Muscle of leg (tissue), 11 donors: Measurements from ENCODE around the gene RPL31. TPM values are rescaled to one million over a fixed set of nuclear protein-coding genes. Genes with fewer than 3 reads are reported as not detected.

ENCODE experiments used
- DNase-seq: peaks from one replicate; pipeline ENCODE4 v3.0.0; 2013
- H3K27ac ChIP-seq: one replicate; pipeline ENCODE4 v1.5.1; 2013; ENCODE audit warnings: mild to moderate bottlenecking, low read length, control low read depth
- H3K27me3 ChIP-seq: one replicate; pipeline ENCODE4 v1.6.1; 2013; ENCODE audit warnings: low read length; ENCODE audit not compliant: control insufficient read depth, insufficient read depth
- H3K36me3 ChIP-seq: one replicate; pipeline ENCODE4 v1.6.1; 2013; ENCODE audit warnings: low read length; ENCODE audit not compliant: control insufficient read depth, insufficient read depth
- H3K4me1 ChIP-seq: one replicate; pipeline ENCODE4 v1.6.1; 2013; ENCODE audit warnings: low read length; ENCODE audit not compliant: control insufficient read depth, insufficient read depth
- H3K4me3 ChIP-seq: one replicate; pipeline ENCODE4 v1.5.1; 2013; ENCODE audit warnings: low read length, control low read depth
- H3K9me3 ChIP-seq: replicated peaks from 2 replicates; pipeline ENCODE4 v1.6.1; 2013; ENCODE audit warnings: low read depth, low read length; ENCODE audit not compliant: control insufficient read depth
- WGBS: methylation state at CpG from one replicate; pipeline ENCODE4 v1.1.5; 2013; ENCODE audit warnings: missing lambda C conversion rate; ENCODE audit not compliant: insufficient coverage; 5-methylcytosine and 5-hydroxymethylcytosine counted together
- polyA plus RNA-seq, 8 donors: library from polyadenylated mRNA; unstranded; fragments of 120-200 nt; gene quantifications; one replicate each; pipeline versions ENCODE4 v1.2.1 to v1.2.3, GENCODE V29; 2013; ENCODE audit warnings: inconsistent platforms in 1 of 8, low replicate concordance in 1 of 8; ENCODE audit not compliant: insufficient read length in 8 of 8, insufficient read depth in 1 of 8
- total RNA-seq: library from RNA; stranded (reverse); fragments of 120-200 nt; gene quantifications from one replicate; pipeline ENCODE4 v1.2.4, GENCODE V29; 2013

Gene RPL31
- total and polyA plus RNA-seq, 9 donors, result 3,265 to 5,883 (median 3,883) TPM

GRCh38 chr2:100998235-100998573, 3.9 kb upstream of the RPL31 start:
- WGBS, result 60% methylated on average over 1 of the region's 6 CpGs

GRCh38 chr2:100999995-101000394, 2.1 kb upstream of the RPL31 start:
- H3K27me3 ChIP-seq, result no peaks in the 10 kb centered on the region
- H3K4me1 ChIP-seq, result peaks cover 17% of the 10 kb centered on the region
- no peaks in the 10 kb centered on the region for H3K9me3 ChIP-seq
- WGBS, result no CpG with 5 or more reads among the region's 2 CpGs
- H3K27ac ChIP-seq, result no peak overlapping the region
- H3K36me3 ChIP-seq, result peaks cover 27% of the 10 kb centered on the region
- no peak for DNase-seq
- no peak overlapping the region for H3K4me3 ChIP-seq

More at GRCh38 chr2:100998235-100998573, 3.9 kb upstream of the RPL31 start:
- no peaks in the 10 kb centered on the region for H3K9me3 ChIP-seq
- peaks cover 9% of the 10 kb centered on the region for H3K36me3 ChIP-seq
- H3K4me3 ChIP-seq, result no peak overlapping the region
- no peaks in the 10 kb centered on the region for H3K27me3 ChIP-seq
- peaks cover 8% of the 10 kb centered on the region for H3K4me1 ChIP-seq
- H3K27ac ChIP-seq, result no peak overlapping the region
- DNase-seq, result no peak

- 2% methylated on average over 22 of the region's 26 CpGs for WGBS
- Histone ChIP-seq H3K9me3 (no peaks in the 10 kb centered on the region), H3K36me3 (peaks cover 46% of the 10 kb centered on the region), H3K4me1 (peaks cover 17% of the 10 kb centered on the region), H3K27ac (peak overlapping the region; percentile 89), H3K4me3 (peak overlapping the region; percentile 96), H3K27me3 (no peaks in the 10 kb centered on the region)
- peak; percentile 36 for DNase-seq
Observed at GRCh38 chr2:101002562-101003277, 631 bp downstream of the RPL31 start.

GRCh38 chr2:101003278-101003775, 1.2 kb downstream of the RPL31 start:
- H3K4me3 ChIP-seq, result peak overlapping the region; percentile 96
- H3K27me3 ChIP-seq, result no peaks in the 10 kb centered on the region
- H3K9me3 ChIP-seq, result no peaks in the 10 kb centered on the region
- H3K27ac ChIP-seq, result peak overlapping the region; percentile 89
- WGBS, result no CpG with 5 or more reads among the region's 12 CpGs
- no peak for DNase-seq
- peaks cover 17% of the 10 kb centered on the region for H3K4me1 ChIP-seq
- H3K36me3 ChIP-seq, result peaks cover 49% of the 10 kb centered on the region

- Histone ChIP-seq H3K4me3 (no peak overlapping the region), H3K27ac (no peak overlapping the region), H3K36me3 (peaks cover 53% of the 10 kb centered on the region), H3K4me1 (peaks cover 17% of the 10 kb centered on the region), H3K27me3 (no peaks in the 10 kb centered on the region), H3K9me3 (no peaks in the 10 kb centered on the region)
- DNase-seq, result no peak
- WGBS, result 89% methylated on average over 9 of the region's 12 CpGs
Observed at GRCh38 chr2:101004620-101005325, 2.7 kb downstream of the RPL31 start.

- Histone ChIP-seq H3K27ac (no peak overlapping the region), H3K27me3 (no peaks in the 10 kb centered on the region), H3K9me3 (no peaks in the 10 kb centered on the region), H3K36me3 (peaks cover 65% of the 10 kb centered on the region), H3K4me1 (peaks cover 17% of the 10 kb centered on the region), H3K4me3 (no peak overlapping the region)
- WGBS, result 83% methylated on average over 1 of the region's 4 CpGs
- DNase-seq, result no peak
Observed at GRCh38 chr2:101006065-101006715, 4.1 kb downstream of the RPL31 start.

GRCh38 chr2:101007415-101008345, 5.6 kb downstream of the RPL31 start:
- H3K27ac ChIP-seq, result no peak overlapping the region
- no peaks in the 10 kb centered on the region for H3K9me3 ChIP-seq
- 84% methylated on average over 3 of the region's 11 CpGs for WGBS

GRCh38 chr2:101011152-101011551, 9.1 kb downstream of the RPL31 start:
- H3K27ac ChIP-seq, result no peak overlapping the region
- H3K36me3 ChIP-seq, result peaks cover 46% of the 10 kb centered on the region
- H3K4me3 ChIP-seq, result no peak overlapping the region
- no peaks in the 10 kb centered on the region for H3K27me3 ChIP-seq
- no peaks in the 10 kb centered on the region for H3K9me3 ChIP-seq
- no peak for DNase-seq
- no peaks in the 10 kb centered on the region for H3K4me1 ChIP-seq
- WGBS, result 78% methylated on average over 8 of the region's 10 CpGs

More at GRCh38 chr2:101007415-101008345, 5.6 kb downstream of the RPL31 start:
- DNase-seq, result no peak
- Histone ChIP-seq H3K4me1 (peaks cover 12% of the 10 kb centered on the region), H3K4me3 (no peak overlapping the region), H3K36me3 (peaks cover 69% of the 10 kb centered on the region), H3K27me3 (no peaks in the 10 kb centered on the region)

GRCh38 chr2:101012054-101012705, 10.1 kb downstream of the RPL31 start:
- Histone ChIP-seq H3K4me1 (no peaks in the 10 kb centered on the region), H3K4me3 (no peak overlapping the region), H3K9me3 (no peaks in the 10 kb centered on the region), H3K27ac (no peak overlapping the region), H3K27me3 (no peaks in the 10 kb centered on the region), H3K36me3 (peaks cover 40% of the 10 kb centered on the region)
- WGBS, result no CpG with 5 or more reads among the region's 8 CpGs
- DNase-seq, result no peak
